ENCODE data around the gene FBXO38.

DNA sequence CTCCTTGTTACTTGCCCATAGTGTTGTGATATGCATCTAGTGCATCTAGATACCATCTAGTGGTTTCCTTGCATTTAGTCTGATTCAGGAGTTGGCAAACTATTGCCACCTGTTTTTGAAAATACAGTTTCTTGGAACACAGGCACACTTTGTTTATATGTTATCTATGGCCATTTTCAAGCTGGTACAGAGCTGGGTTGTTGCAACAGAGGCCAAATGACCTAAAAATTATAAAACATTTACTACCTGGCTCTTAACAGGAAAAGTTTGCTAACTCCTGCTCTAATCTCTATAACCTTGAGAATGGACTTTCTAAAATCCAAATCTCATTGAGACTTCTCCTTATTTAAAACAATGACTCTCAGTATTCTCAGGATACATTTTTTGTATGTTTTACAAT lies 19.4 kb upstream of the FBXO38 start:
- TF ChIP-seq TCF3 (CRISPR knock-in tag; IDR thresholded peaks at IDR 0.05) (no peak), DPF2 (IDR thresholded peaks at IDR 0.05) (no peak), POLR3G (IDR thresholded peaks at IDR 0.05; ENCODE audit: extremely low read depth, insufficient read length, insufficient replicate concordance) (no peak), JUNB (CRISPR knock-in tag; conservative IDR thresholded peaks at IDR 0.05) (no peak)

All from K562 (cell line).